A673 (cell line): Measurements from ENCODE around the gene LIMCH1.
"Not testable (repeated sequence)": the region's sequence is repeated elsewhere in the genome, so short reads cannot be mapped to it uniquely, and the experiment has no call there.

Experiments
- EZH2 ChIP-seq: fragments of 200-600 bp; sonication (generic); IDR thresholded peaks from 2 replicates; pipeline ENCODE4 v1.6.1; 2017; ENCODE audit warnings: borderline replicate concordance, low read depth, mild to moderate bottlenecking, mixed read lengths, antibody characterized with exemption, low read length; ENCODE audit not compliant: poor library complexity, severe bottlenecking
- TF ChIP-seq, protein P1 (sequence below): fragments of 300-800, 200-600 bp; sonication (generic); conservative IDR thresholded peaks from 2 replicates; pipeline ENCODE4 v1.5.1; 2017; ENCODE audit warnings: low read depth, mild to moderate bottlenecking, antibody characterized with exemption, low read length, moderate library complexity, mixed read lengths

- TF ChIP-seq, protein P1, sequence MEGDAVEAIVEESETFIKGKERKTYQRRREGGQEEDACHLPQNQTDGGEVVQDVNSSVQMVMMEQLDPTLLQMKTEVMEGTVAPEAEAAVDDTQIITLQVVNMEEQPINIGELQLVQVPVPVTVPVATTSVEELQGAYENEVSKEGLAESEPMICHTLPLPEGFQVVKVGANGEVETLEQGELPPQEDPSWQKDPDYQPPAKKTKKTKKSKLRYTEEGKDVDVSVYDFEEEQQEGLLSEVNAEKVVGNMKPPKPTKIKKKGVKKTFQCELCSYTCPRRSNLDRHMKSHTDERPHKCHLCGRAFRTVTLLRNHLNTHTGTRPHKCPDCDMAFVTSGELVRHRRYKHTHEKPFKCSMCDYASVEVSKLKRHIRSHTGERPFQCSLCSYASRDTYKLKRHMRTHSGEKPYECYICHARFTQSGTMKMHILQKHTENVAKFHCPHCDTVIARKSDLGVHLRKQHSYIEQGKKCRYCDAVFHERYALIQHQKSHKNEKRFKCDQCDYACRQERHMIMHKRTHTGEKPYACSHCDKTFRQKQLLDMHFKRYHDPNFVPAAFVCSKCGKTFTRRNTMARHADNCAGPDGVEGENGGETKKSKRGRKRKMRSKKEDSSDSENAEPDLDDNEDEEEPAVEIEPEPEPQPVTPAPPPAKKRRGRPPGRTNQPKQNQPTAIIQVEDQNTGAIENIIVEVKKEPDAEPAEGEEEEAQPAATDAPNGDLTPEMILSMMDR, result not testable (repeated sequence)
- not testable (repeated sequence) for TF ChIP-seq EZH2
Observed at GRCh38 chr4:41651150-41651549, 113.2 kb downstream of the LIMCH1 start.
